ENCODE data around the gene SLC6A8. TPM values are rescaled to one million over a fixed set of nuclear protein-coding genes. Genes with fewer than 3 reads are reported as not detected.
A peak's percentile ranks its signal among the peaks of the same experiment; 100 is the strongest.
"Not testable (repeated sequence)": the region's sequence is repeated elsewhere in the genome, so short reads cannot be mapped to it uniquely, and the experiment has no call there.

SLC6A8 gene
- total RNA-seq, 1 experiment from 2014 or later = 49.8 TPM

DNA sequence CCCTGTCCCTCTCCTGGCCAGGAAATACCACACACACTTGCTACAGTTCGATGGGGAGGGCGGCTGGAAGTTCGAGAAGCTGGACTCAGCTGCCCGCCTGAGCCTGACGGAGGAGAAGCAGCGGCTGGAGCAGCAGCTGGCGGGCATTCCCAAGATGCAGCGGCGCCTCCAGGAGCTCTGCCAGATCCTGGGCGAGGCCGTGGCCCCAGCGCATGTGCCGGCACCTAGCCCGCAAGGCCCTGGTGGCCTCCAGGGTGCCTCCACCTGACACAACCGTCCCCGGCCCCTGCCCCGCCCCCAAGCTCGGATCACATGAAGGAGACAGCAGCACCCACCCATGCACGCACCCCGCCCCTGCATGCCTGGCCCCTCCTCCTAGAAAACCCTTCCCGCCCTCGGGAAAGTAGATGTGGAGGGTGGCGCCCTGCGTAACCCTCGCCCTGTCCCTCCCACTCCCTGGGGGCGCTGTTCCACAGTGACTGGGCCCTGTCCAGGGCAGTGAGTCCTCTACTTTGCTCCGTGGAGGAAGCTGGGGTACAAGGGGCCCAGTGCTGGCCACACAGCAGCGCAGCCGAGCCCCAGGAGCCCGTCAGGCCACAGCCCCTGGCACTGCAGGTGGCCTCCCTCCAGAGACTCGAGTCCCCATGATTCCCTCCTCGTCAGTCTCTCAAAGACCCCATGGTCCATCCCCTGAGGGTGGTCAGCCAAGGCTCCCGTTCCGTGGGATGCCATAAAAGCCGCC is 55.9 kb downstream of the SLC6A8 start:
- BruUV-seq (replicated peaks); H3K4me1 ChIP-seq (ENCODE audit: insufficient read depth, low read length, poor library complexity, severe bottlenecking); H3K9me3 ChIP-seq (ENCODE audit: low read depth, low read length, poor library complexity, severe bottlenecking); H3K36me3 ChIP-seq (ENCODE audit: insufficient read depth, low read length, poor library complexity, severe bottlenecking); H3K27me3 ChIP-seq (replicated peaks; ENCODE audit: insufficient read depth, low read depth, low read length, poor library complexity); POLR2A ChIA-PET (ENCODE audit: low non-redundant PET); intact Hi-C loops (cut with micrococcal nuclease; ENCODE audit: unreplicated experiment); CTCF ChIA-PET; H3K27ac ChIP-seq (ENCODE audit: low read depth, low read length, poor library complexity, severe bottlenecking): not testable (repeated sequence)
- peak; percentile 45 for DNase-seq (ENCODE audit: low spot score)
- peak overlapping the region; percentile 20 for H3K4me3 ChIP-seq (ENCODE audit: low read depth, low read length, poor library complexity, severe bottlenecking)

DNA sequence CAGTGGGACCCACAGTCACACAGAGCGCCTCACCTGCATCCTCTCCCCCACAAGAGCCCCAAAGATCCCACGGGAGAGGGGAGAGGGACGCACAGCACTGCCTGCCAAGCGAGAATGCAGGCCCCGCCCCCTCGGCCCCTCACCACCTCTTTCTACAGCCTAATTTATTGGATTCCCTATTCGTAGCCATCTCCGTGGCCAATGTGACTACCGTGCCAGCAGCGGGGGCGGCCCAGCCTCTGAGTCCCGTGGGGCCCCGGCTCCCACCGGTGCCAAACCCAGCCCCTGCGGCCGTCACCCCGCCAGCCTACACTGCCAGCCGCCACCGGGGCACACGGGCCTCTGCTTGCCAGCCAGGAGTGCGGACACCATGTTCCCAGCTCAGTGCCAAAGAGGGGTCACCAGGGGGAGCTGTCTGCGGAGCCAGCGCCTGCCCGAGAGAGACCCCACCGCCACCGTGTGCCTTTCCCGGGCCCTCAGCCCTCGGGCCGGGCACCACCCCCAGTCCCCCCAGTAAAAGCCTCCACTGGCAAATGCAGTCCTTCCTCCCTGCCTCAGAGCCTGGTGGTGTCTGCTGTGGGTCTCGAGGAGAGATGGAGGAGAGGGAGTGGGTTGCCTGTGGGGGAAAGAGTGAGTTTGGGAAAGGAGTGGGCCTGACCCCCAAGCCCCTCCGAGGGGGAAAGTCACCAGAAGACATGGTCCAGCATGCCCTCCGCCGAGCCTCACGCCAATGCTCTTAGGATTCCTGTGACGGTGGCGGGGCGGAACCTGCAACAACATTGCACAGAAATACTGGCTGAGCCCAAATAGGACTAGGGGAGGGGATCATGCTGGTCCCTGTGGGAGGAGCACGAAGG is 56.7 kb downstream of the SLC6A8 start:
- TF ChIP-seq, protein P1, sequence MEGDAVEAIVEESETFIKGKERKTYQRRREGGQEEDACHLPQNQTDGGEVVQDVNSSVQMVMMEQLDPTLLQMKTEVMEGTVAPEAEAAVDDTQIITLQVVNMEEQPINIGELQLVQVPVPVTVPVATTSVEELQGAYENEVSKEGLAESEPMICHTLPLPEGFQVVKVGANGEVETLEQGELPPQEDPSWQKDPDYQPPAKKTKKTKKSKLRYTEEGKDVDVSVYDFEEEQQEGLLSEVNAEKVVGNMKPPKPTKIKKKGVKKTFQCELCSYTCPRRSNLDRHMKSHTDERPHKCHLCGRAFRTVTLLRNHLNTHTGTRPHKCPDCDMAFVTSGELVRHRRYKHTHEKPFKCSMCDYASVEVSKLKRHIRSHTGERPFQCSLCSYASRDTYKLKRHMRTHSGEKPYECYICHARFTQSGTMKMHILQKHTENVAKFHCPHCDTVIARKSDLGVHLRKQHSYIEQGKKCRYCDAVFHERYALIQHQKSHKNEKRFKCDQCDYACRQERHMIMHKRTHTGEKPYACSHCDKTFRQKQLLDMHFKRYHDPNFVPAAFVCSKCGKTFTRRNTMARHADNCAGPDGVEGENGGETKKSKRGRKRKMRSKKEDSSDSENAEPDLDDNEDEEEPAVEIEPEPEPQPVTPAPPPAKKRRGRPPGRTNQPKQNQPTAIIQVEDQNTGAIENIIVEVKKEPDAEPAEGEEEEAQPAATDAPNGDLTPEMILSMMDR (conservative IDR thresholded peaks at IDR 0.05; ENCODE audit: low read depth, low read length) = peak; percentile 44; the same call in 1 of the 2 replicates
- no peak for TF ChIP-seq EZH2 (IDR thresholded peaks at IDR 0.05; ENCODE audit: borderline replicate concordance, low read depth, low read length, poor library complexity, severe bottlenecking)
- ChIA-PET POLR2A (ENCODE audit: low non-redundant PET) (no interaction called here), CTCF (no interaction called here)
- H3K9me3 ChIP-seq (ENCODE audit: low read depth, low read length, poor library complexity, severe bottlenecking) = no peaks in the 10 kb centered on the region
- DNase-seq (ENCODE audit: low spot score) = peak; percentile 47
- BruUV-seq (replicated peaks) = no TSS peak
- no peak overlapping the region for H3K27ac ChIP-seq (ENCODE audit: low read depth, low read length, poor library complexity, severe bottlenecking)
- peak overlapping the region; percentile 20 for H3K4me3 ChIP-seq (ENCODE audit: low read depth, low read length, poor library complexity, severe bottlenecking)
- intact Hi-C loops (cut with micrococcal nuclease; ENCODE audit: unreplicated experiment) = no loop called here
- no peaks in the 10 kb centered on the region for H3K36me3 ChIP-seq (ENCODE audit: insufficient read depth, low read length, poor library complexity, severe bottlenecking)
- H3K27me3 ChIP-seq (replicated peaks; ENCODE audit: insufficient read depth, low read depth, low read length, poor library complexity) = no peaks in the 10 kb centered on the region
- H3K4me1 ChIP-seq (ENCODE audit: insufficient read depth, low read length, poor library complexity, severe bottlenecking) = no peaks in the 10 kb centered on the region

DNA sequence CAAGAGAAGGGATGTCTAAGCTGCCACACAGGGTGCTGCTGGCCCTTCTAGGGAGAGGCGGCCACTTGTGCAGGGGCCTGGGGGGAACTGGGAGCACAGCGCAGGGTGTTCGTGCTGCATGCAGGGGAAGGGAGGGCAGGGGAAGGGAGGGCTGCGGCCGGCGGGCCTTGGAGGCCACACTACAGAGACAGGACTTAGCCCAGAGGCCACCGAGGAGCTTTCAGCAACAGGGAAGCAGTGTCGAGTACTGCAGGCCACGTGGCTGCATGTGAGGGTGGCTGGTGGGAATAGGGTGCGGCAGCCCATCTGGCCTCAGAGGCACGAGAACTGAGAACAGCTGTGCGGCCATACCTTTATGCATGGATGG is 57.3 kb downstream of the SLC6A8 start:
- DNase-seq (ENCODE audit: low spot score); H3K27ac ChIP-seq (ENCODE audit: low read depth, low read length, poor library complexity, severe bottlenecking); BruUV-seq (replicated peaks); H3K9me3 ChIP-seq (ENCODE audit: low read depth, low read length, poor library complexity, severe bottlenecking); H3K36me3 ChIP-seq (ENCODE audit: insufficient read depth, low read length, poor library complexity, severe bottlenecking); H3K4me1 ChIP-seq (ENCODE audit: insufficient read depth, low read length, poor library complexity, severe bottlenecking); H3K4me3 ChIP-seq (ENCODE audit: low read depth, low read length, poor library complexity, severe bottlenecking); intact Hi-C loops (cut with micrococcal nuclease; ENCODE audit: unreplicated experiment); H3K27me3 ChIP-seq (replicated peaks; ENCODE audit: insufficient read depth, low read depth, low read length, poor library complexity); CTCF ChIA-PET; POLR2A ChIA-PET (ENCODE audit: low non-redundant PET): not testable (repeated sequence)

Other genes starting within 250 kb of the SLC6A8 start
- 0.77 and 2.1 TPM in 2 replicates for gene TREX2, start 241.9 kb upstream of the SLC6A8 start, total RNA-seq (2021)
- gene HAUS7, start 217.3 kb upstream of the SLC6A8 start, total RNA-seq (2021) = 75.3 and 82.6 TPM in 2 replicates
- 51.8 and 90.9 TPM in 2 replicates for gene BGN, start 192.9 kb upstream of the SLC6A8 start, total RNA-seq (2021)
- 0.11 and 0.42 TPM in 2 replicates for gene ATP2B3, start 170.3 kb upstream of the SLC6A8 start, total RNA-seq (2021)
- gene CCNQ, start 88.8 kb upstream of the SLC6A8 start, total RNA-seq (2021) = 27.1 and 32.4 TPM in 2 replicates
- gene DUSP9, start 40.7 kb upstream of the SLC6A8 start, total RNA-seq (2021) = 0.92 and 1.4 TPM in 2 replicates
- gene PNCK, start 14.1 kb upstream of the SLC6A8 start, total RNA-seq (2021) = 0.52 and 0.60 TPM in 2 replicates
- gene BCAP31, start 36.5 kb downstream of the SLC6A8 start, total RNA-seq (2021) = 219 and 235 TPM in 2 replicates
- gene ABCD1, start 36.9 kb downstream of the SLC6A8 start, total RNA-seq (2021) = 7.8 and 8.0 TPM in 2 replicates
- gene PLXNB3, start 76.3 kb downstream of the SLC6A8 start, total RNA-seq (2021) = 0.59 TPM in 1 of 2 replicates, not detected in the other
- not detected in 2 replicates for gene SRPK3, start 93.1 kb downstream of the SLC6A8 start, total RNA-seq (2021)
- gene IDH3G, start 106.4 kb downstream of the SLC6A8 start, total RNA-seq (2021) = 52.0 and 55.7 TPM in 2 replicates
- gene SSR4, start 106.7 kb downstream of the SLC6A8 start, total RNA-seq (2021) = 205 and 214 TPM in 2 replicates
- gene PDZD4, start 142.6 kb downstream of the SLC6A8 start, total RNA-seq (2021) = 2.6 and 6.0 TPM in 2 replicates
- 0.64 and 0.87 TPM in 2 replicates for gene L1CAM, start 198.2 kb downstream of the SLC6A8 start, total RNA-seq (2021)
- not detected in 2 replicates for gene AVPR2, start 216.7 kb downstream of the SLC6A8 start, total RNA-seq (2021)
- gene ARHGAP4, start 238.3 kb downstream of the SLC6A8 start, total RNA-seq (2021) = 43.0 and 45.7 TPM in 2 replicates
- gene NAA10, start 247.1 kb downstream of the SLC6A8 start, total RNA-seq (2021) = 136 and 140 TPM in 2 replicates

Data from A673 (cell line).